ENCODE data around the gene ZGRF1.
"Not testable (repeated sequence)": the region's sequence is repeated elsewhere in the genome, so short reads cannot be mapped to it uniquely, and the experiment has no call there.

ZGRF1 gene

DNA sequence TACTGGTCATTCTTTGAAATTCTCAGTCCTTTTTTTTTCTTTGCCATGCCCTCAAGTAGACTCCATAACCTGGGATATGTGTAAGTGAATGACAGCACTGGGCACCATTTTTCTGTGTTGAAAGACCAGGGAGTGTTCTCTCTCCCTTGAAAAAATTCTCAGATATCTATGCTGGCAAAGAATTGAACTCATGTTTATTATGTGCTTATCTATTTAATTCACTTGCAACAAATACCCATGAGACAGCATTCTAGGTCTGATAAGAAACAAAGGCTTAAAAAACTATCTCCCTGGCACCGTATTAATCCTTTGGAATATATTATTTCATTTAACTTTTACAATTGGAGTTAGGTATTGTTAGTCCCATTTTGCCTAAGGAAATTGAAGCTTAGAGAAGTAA lies 37.0 kb upstream of the ZGRF1 start:
- TF ChIP-seq, protein P1, sequence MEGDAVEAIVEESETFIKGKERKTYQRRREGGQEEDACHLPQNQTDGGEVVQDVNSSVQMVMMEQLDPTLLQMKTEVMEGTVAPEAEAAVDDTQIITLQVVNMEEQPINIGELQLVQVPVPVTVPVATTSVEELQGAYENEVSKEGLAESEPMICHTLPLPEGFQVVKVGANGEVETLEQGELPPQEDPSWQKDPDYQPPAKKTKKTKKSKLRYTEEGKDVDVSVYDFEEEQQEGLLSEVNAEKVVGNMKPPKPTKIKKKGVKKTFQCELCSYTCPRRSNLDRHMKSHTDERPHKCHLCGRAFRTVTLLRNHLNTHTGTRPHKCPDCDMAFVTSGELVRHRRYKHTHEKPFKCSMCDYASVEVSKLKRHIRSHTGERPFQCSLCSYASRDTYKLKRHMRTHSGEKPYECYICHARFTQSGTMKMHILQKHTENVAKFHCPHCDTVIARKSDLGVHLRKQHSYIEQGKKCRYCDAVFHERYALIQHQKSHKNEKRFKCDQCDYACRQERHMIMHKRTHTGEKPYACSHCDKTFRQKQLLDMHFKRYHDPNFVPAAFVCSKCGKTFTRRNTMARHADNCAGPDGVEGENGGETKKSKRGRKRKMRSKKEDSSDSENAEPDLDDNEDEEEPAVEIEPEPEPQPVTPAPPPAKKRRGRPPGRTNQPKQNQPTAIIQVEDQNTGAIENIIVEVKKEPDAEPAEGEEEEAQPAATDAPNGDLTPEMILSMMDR (IDR thresholded peaks at IDR 0.05; ENCODE audit: low read depth, low read length): no peak
- no peak overlapping the region for H3K4me3 ChIP-seq (ENCODE audit: low read depth, low read length)
- no peak overlapping the region for H3K27ac ChIP-seq
- H3K9me3 ChIP-seq (ENCODE audit: severe bottlenecking): no peaks in the 10 kb centered on the region
- DNase-seq: no peak
- H3K27me3 ChIP-seq (ENCODE audit: insufficient read depth, low read depth, severe bottlenecking): no peaks in the 10 kb centered on the region
- H3K36me3 ChIP-seq: no peaks in the 10 kb centered on the region

DNA sequence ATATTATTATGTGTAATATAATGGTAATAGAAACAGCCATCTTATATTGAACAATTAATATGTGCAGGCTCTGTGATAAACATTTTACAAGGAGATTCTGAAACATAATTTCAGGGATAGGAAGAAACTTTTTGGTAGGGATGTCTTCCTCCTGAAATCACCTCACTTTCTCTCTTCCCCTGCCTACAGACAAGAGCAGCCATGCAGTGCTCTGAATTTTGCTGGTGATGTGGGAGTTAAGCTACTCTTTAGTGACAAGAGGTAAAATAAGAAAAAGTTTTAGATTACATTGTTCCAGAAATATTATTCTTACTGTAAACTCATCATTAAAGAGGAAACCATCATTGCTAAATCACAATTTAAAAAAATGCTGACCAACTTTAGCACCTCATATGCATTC lies 36.4 kb upstream of the ZGRF1 start:
- no peak overlapping the region for H3K4me3 ChIP-seq (ENCODE audit: low read depth, low read length)
- DNase-seq: no peak
- no peaks in the 10 kb centered on the region for H3K27me3 ChIP-seq (ENCODE audit: insufficient read depth, low read depth, severe bottlenecking)

DNA sequence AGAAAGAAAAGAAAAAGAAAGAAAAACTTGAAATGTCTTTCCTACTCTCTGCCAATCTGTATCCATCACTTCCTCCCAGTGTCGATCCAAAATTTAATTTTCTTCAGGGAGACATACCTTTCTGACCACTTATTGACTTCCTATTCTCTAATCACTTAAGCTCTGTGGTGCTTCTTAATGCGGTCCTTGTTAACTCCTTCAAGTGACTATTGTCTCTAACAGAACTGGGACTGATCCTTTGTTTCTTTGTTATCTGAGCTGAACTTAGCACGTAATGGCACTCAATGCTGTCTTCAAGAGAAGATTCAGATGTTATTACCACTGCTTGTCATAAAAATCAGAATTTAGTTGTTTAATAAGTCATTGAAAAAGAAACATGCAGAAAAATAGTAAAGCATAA lies 31.4 kb upstream of the ZGRF1 start:
- TF ChIP-seq, protein P1 (IDR thresholded peaks at IDR 0.05; ENCODE audit: low read depth, low read length): no peak
- no peaks in the 10 kb centered on the region for H3K9me3 ChIP-seq (ENCODE audit: severe bottlenecking)
- H3K27me3 ChIP-seq (ENCODE audit: insufficient read depth, low read depth, severe bottlenecking): no peaks in the 10 kb centered on the region
- H3K4me3 ChIP-seq (ENCODE audit: low read depth, low read length): no peak overlapping the region
- no peak overlapping the region for H3K27ac ChIP-seq
- no peaks in the 10 kb centered on the region for H3K36me3 ChIP-seq
- DNase-seq: no peak

More for the DNA sequence above, 36.4 kb upstream of the ZGRF1 start:
- Histone ChIP-seq H3K36me3 (no peaks in the 10 kb centered on the region), H3K9me3 (ENCODE audit: severe bottlenecking) (no peaks in the 10 kb centered on the region), H3K27ac (no peak overlapping the region)
- TF ChIP-seq, protein P1 (IDR thresholded peaks at IDR 0.05; ENCODE audit: low read depth, low read length): no peak

DNA sequence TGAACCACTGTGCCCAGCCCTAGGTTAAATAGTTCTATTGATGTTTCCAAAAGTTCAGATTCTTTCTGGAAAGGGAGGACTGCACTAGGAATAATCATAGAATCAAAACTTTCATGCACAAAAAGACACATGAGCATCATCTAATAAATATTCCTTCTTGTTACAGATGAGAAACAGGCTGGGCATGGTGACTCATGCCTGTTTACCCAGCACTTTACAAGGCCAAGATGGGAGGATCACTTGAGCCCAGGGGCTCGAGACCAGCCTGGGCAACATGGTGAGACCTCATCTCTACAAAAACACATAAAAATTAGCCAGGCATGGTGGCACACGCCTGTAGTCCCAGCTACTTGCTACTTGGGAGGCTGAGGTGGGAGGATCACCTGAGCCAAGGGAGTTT lies 27.9 kb upstream of the ZGRF1 start:
- no peak overlapping the region for H3K27ac ChIP-seq
- no peaks in the 10 kb centered on the region for H3K27me3 ChIP-seq (ENCODE audit: insufficient read depth, low read depth, severe bottlenecking)
- no peak overlapping the region for H3K4me3 ChIP-seq (ENCODE audit: low read depth, low read length)
- H3K9me3 ChIP-seq (ENCODE audit: severe bottlenecking): no peaks in the 10 kb centered on the region
- no peak for DNase-seq
- no peaks in the 10 kb centered on the region for H3K36me3 ChIP-seq
- TF ChIP-seq, protein P1 (IDR thresholded peaks at IDR 0.05; ENCODE audit: low read depth, low read length): no peak

DNA sequence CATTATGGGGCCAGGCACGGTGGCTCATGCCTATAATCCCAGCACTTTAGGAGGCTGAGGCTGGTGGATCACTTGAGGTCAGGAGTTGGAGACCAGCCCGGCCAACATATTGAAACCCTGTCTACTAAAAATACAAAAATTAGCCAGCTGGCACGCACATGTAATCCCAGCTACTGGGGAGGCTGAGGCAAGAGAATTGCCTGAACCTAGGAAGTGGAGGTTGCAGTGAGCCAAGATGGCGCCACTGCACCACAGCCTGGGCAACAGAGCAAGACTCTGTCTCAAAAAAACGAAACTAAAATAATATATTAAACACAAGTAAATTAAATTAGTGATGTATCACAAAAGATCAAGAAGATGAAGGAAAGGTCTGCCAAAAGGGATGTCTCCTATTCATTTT lies 19.4 kb upstream of the ZGRF1 start:
- H3K27me3 ChIP-seq (ENCODE audit: insufficient read depth, low read depth, severe bottlenecking); H3K9me3 ChIP-seq (ENCODE audit: severe bottlenecking); H3K27ac ChIP-seq; H3K4me3 ChIP-seq (ENCODE audit: low read depth, low read length); DNase-seq: not testable (repeated sequence)
- H3K36me3 ChIP-seq: peaks cover 51% of the 10 kb centered on the region

DNA sequence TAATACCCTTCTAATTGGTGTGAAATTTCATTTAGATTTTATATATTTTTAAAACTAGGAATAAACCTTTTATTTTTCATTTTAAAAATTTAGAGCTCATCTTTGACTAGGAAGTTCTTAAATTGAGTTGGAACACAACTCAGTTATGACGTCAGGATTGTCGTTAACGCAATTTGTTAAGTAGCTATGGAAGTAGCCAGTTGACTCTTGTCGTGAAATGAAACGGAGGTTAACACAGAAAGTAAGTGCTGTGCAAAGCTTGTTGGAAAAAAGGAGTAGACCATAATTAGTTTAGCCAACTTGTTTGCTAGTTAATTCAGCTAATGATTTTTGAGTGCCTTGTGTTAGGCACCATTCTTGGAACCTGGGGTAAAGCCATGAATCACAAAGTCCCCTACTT lies 18.6 kb upstream of the ZGRF1 start:
- H3K4me3 ChIP-seq (ENCODE audit: low read depth, low read length): no peak overlapping the region

More for the DNA sequence above, 18.6 kb upstream of the ZGRF1 start:
- DNase-seq: no peak
- TF ChIP-seq, protein P1 (IDR thresholded peaks at IDR 0.05; ENCODE audit: low read depth, low read length): no peak
- Histone ChIP-seq H3K36me3 (peaks cover 52% of the 10 kb centered on the region), H3K27ac (no peak overlapping the region), H3K27me3 (ENCODE audit: insufficient read depth, low read depth, severe bottlenecking) (no peaks in the 10 kb centered on the region), H3K9me3 (ENCODE audit: severe bottlenecking) (no peaks in the 10 kb centered on the region)
